Mesenchymal stem cell (in vitro differentiated cells and primary cell): ENCODE measurements around the gene GPR152.
A peak's percentile ranks its signal among the peaks of the same experiment; 100 is the strongest.

Experiments
- DNase-seq: peaks from one replicate; pipeline ENCODE4 v3.0.0-alpha.2; 2013
- H2AFZ ChIP-seq: one replicate; pipeline ENCODE4 v1.6.1; 2013; ENCODE audit warnings: low read depth, mild to moderate bottlenecking, control low read depth, inconsistent platforms, low read length, moderate library complexity
- H2AK5ac ChIP-seq: 2 replicates; pipeline ENCODE4 v1.6.1; 2013; ENCODE audit warnings: low read length, moderate library complexity, mild to moderate bottlenecking, inconsistent platforms; ENCODE audit not compliant: severe bottlenecking
- H2BK120ac ChIP-seq: one replicate; pipeline ENCODE4 v1.6.1; 2013; ENCODE audit warnings: low read depth, mild to moderate bottlenecking, inconsistent platforms, low read length, moderate library complexity
- H2BK12ac ChIP-seq, 2 experiments: one replicate each; pipeline ENCODE4 v1.6.1; 2013; ENCODE audit warnings: inconsistent platforms in 2 of 2, low read length in 2 of 2, mild to moderate bottlenecking in 2 of 2, moderate library complexity in 2 of 2, control low read depth in 1 of 2
- H2BK15ac ChIP-seq: one replicate; pipeline ENCODE4 v1.6.1; 2013; ENCODE audit warnings: mild to moderate bottlenecking, low read depth, inconsistent platforms; ENCODE audit not compliant: poor library complexity, severe bottlenecking
- H2BK5ac ChIP-seq: 2 replicates; pipeline ENCODE4 v1.6.1; 2013; ENCODE audit warnings: low read depth, mild to moderate bottlenecking, low read length, control low read depth, inconsistent platforms; ENCODE audit not compliant: poor library complexity, severe bottlenecking
- H3K14ac ChIP-seq, 2 experiments: one replicate each; pipeline ENCODE4 v1.6.1; 2013; ENCODE audit warnings: inconsistent platforms in 2 of 2, low read length in 2 of 2, control low read depth in 1 of 2, mild to moderate bottlenecking in 1 of 2, moderate library complexity in 1 of 2
- H3K18ac ChIP-seq, 2 experiments: one replicate each; pipeline ENCODE4 v1.6.1; 2013; ENCODE audit warnings: inconsistent platforms in 2 of 2, low read length in 2 of 2, control low read depth in 1 of 2, low read depth in 1 of 2, mild to moderate bottlenecking in 1 of 2
- H3K23ac ChIP-seq, 2 experiments: one replicate each; pipeline ENCODE4 v1.6.1; 2013; ENCODE audit warnings: inconsistent platforms in 2 of 2, low read length in 2 of 2, mild to moderate bottlenecking in 2 of 2, moderate library complexity in 2 of 2, control low read depth in 1 of 2
- H3K27ac ChIP-seq: 2 replicates; pipeline ENCODE4 v1.5.1; 2013; ENCODE audit warnings: mild to moderate bottlenecking, moderate library complexity, low read length, control low read depth, inconsistent platforms; ENCODE audit not compliant: poor library complexity, severe bottlenecking
- H3K27me3 ChIP-seq, 2 experiments: 2 replicates each; pipeline versions ENCODE4 v1.6.1 to v1.7.0; 2013; ENCODE audit warnings: low read length in 2 of 2, mild to moderate bottlenecking in 2 of 2, moderate library complexity in 2 of 2, control low read depth in 1 of 2, inconsistent platforms in 1 of 2; ENCODE audit not compliant: control insufficient read depth in 1 of 2, insufficient read depth in 1 of 2
- H3K36me3 ChIP-seq, 2 experiments: 2 replicates each; pipeline versions ENCODE4 v1.6.1 to v1.7.0; 2013; ENCODE audit warnings: low read length in 2 of 2, control low read depth in 1 of 2, inconsistent platforms in 1 of 2, low read depth in 1 of 2, mild to moderate bottlenecking in 1 of 2; ENCODE audit not compliant: insufficient read depth in 2 of 2, control insufficient read depth in 1 of 2
- H3K4ac ChIP-seq, 2 experiments: one replicate each; pipeline ENCODE4 v1.6.1; 2013; ENCODE audit warnings: inconsistent platforms in 2 of 2, low read length in 2 of 2, mild to moderate bottlenecking in 2 of 2, moderate library complexity in 2 of 2, control low read depth in 1 of 2, low read depth in 1 of 2
- H3K4me1 ChIP-seq: 2 replicates; pipeline ENCODE4 v1.6.1; 2013; ENCODE audit warnings: low read depth, low read length, control low read depth; ENCODE audit not compliant: control insufficient read depth, insufficient read depth
- H3K4me2 ChIP-seq: 2 replicates; pipeline ENCODE4 v1.6.1; 2013; ENCODE audit warnings: low read length, mild to moderate bottlenecking, inconsistent platforms; ENCODE audit not compliant: poor library complexity, severe bottlenecking
- H3K4me3 ChIP-seq, 2 experiments: 2 replicates each; pipeline versions ENCODE4 v1.5.1 to v1.7.0; 2013; ENCODE audit warnings: low read length in 2 of 2, mild to moderate bottlenecking in 2 of 2, control low read depth in 1 of 2, low read depth in 1 of 2; ENCODE audit not compliant: insufficient read depth in 1 of 2
- H3K79me1 ChIP-seq: replicated peaks from 2 replicates; pipeline ENCODE4 v1.6.1; 2013; ENCODE audit warnings: mild to moderate bottlenecking, control low read depth, low read length, inconsistent platforms; ENCODE audit not compliant: poor library complexity, severe bottlenecking
- H3K9ac ChIP-seq: 2 replicates; pipeline ENCODE4 v1.7.0; 2013; ENCODE audit warnings: mild to moderate bottlenecking, low read length, moderate library complexity
- H3K9me3 ChIP-seq: 2 replicates; pipeline ENCODE4 v1.7.0; 2013; ENCODE audit warnings: mild to moderate bottlenecking, low read length; ENCODE audit not compliant: control insufficient read depth
- H4K8ac ChIP-seq: one replicate; pipeline ENCODE4 v1.6.1; 2013; ENCODE audit warnings: inconsistent platforms, mild to moderate bottlenecking, low read length, moderate library complexity
- H4K91ac ChIP-seq: one replicate; pipeline ENCODE4 v1.6.1; 2013; ENCODE audit warnings: mild to moderate bottlenecking, low read length, inconsistent platforms
- WGBS: methylation state at CpG from one replicate; pipeline ENCODE4 v1.1.7; 2013; ENCODE audit warnings: mixed read lengths; 5-methylcytosine and 5-hydroxymethylcytosine counted together

The GPR152 gene

GRCh38 chr11:67437809-67438157 is 14.7 kb downstream of the GPR152 start:
- no peaks in the 10 kb centered on the region for H3K9me3 ChIP-seq

GRCh38 chr11:67437082-67437808 is 15.3 kb downstream of the GPR152 start, which contains the start of gene PTPRCAP:
Gene PTPRCAP, minus strand, starts transcription at chr11:67437682. Its CDS starts 63 bp downstream, at chr11:67437619.
- peak within 1 kb of the TSS; percentile 96 for H3K27ac ChIP-seq
- peaks cover 76 to 93% of the 10 kb centered on the region in 2 experiments for H3K36me3 ChIP-seq
- H3K23ac ChIP-seq, result peak within 1 kb of the TSS in 1 of 2 experiments; percentile 23
- H4K8ac ChIP-seq, result peak within 1 kb of the TSS; percentile 71
- no peaks in the 10 kb centered on the region for H3K9me3 ChIP-seq
- H3K14ac ChIP-seq, result no peak within 1 kb of the TSS
- H4K91ac ChIP-seq, result peak within 1 kb of the TSS; percentile 67
- H3K27me3 ChIP-seq, result no peaks in the 10 kb centered on the region
- DNase-seq, result no peak
- H3K9ac ChIP-seq, result no peak within 1 kb of the TSS
- H3K4ac ChIP-seq, result no peak within 1 kb of the TSS
- H2BK15ac ChIP-seq, result no peak within 1 kb of the TSS
- H2AK5ac ChIP-seq, result peak within 1 kb of the TSS; percentile 97
- peaks cover 29% of the 10 kb centered on the region for H3K79me1 ChIP-seq
- peak within 1 kb of the TSS in 1 of 2 experiments; percentile 42 for H2BK12ac ChIP-seq
- peak within 1 kb of the TSS; percentile 14 to 56 for H3K18ac ChIP-seq
- 87% methylated on average over 16 of the region's 26 CpGs for WGBS
- peak within 1 kb of the TSS; percentile 47 for H3K4me2 ChIP-seq
- H2AFZ ChIP-seq, result no peak within 1 kb of the TSS
- H2BK5ac ChIP-seq, result peak within 1 kb of the TSS; percentile 94
- H3K4me1 ChIP-seq, result peaks cover 73% of the 10 kb centered on the region
- peak within 1 kb of the TSS in 1 of 2 experiments; percentile 2 for H3K4me3 ChIP-seq
- H2BK120ac ChIP-seq, result no peak within 1 kb of the TSS

More at GRCh38 chr11:67437809-67438157, 14.7 kb downstream of the GPR152 start:
- Histone ChIP-seq H3K18ac (no peak overlapping the region), H2AK5ac (peak overlapping the region; percentile 97), H3K14ac (no peak overlapping the region), H2BK5ac (peak overlapping the region; percentile 90), H3K27ac (peak overlapping the region; percentile 93), H3K23ac (no peak overlapping the region), H3K4me1 (peaks cover 78% of the 10 kb centered on the region), H3K4me2 (peak overlapping the region; percentile 47), H4K8ac (peak overlapping the region; percentile 19), H3K4me3 (no peak overlapping the region), H2BK12ac (peak overlapping the region in 1 of 2 experiments; percentile 42), H2BK120ac (no peak overlapping the region), H2BK15ac (no peak overlapping the region), H2AFZ (no peak overlapping the region), H3K27me3 (no peaks in the 10 kb centered on the region), H3K36me3 (peaks cover 71 to 93% of the 10 kb centered on the region in 2 experiments), H4K91ac (no peak overlapping the region), H3K79me1 (peaks cover 25% of the 10 kb centered on the region), H3K4ac (no peak overlapping the region), H3K9ac (no peak overlapping the region)
- no peak for DNase-seq
- WGBS, result 82% methylated on average over 3 of the region's 3 CpGs

GRCh38 chr11:67436459-67437081 is 16.0 kb downstream of the GPR152 start:
- Histone ChIP-seq H3K4ac (no peak overlapping the region), H4K8ac (peak overlapping the region; percentile 71), H2AK5ac (peak overlapping the region; percentile 92), H3K23ac (peak overlapping the region in 1 of 2 experiments; percentile 23), H3K14ac (no peak overlapping the region), H3K27me3 (no peaks in the 10 kb centered on the region), H3K4me1 (peaks cover 66% of the 10 kb centered on the region), H3K9ac (no peak overlapping the region), H2BK15ac (no peak overlapping the region), H4K91ac (no peak overlapping the region), H3K18ac (peak overlapping the region; percentile 14 to 56), H2AFZ (no peak overlapping the region), H2BK12ac (no peak overlapping the region), H3K27ac (peak overlapping the region; percentile 96), H3K4me3 (peak overlapping the region in 1 of 2 experiments; percentile 2), H3K9me3 (no peaks in the 10 kb centered on the region), H2BK120ac (no peak overlapping the region), H3K4me2 (no peak overlapping the region), H2BK5ac (peak overlapping the region; percentile 94), H3K36me3 (peaks cover 76 to 93% of the 10 kb centered on the region in 2 experiments), H3K79me1 (peaks cover 36% of the 10 kb centered on the region)
- DNase-seq, result peak; percentile 19
- 38% methylated on average over 4 of the region's 6 CpGs for WGBS
